SH-SY5Y (cell line): ENCODE data around the gene MYBPC2.

Experiments used
- GATA2 ChIP-seq: IDR thresholded peaks from 2 replicates; pipeline ENCODE4 v1.6.1; 2011; ENCODE audit warnings: mild to moderate bottlenecking, low read depth, low read length
- GATA3 ChIP-seq: IDR thresholded peaks from 2 replicates; pipeline ENCODE4 v1.6.1; 2011; ENCODE audit warnings: low read depth, mild to moderate bottlenecking, low read length, moderate library complexity

MYBPC2 gene

GRCh38 chr19:50432221-50433028, at the start of gene MYBPC2:
Gene MYBPC2, plus strand, starts transcription at chr19:50432892. Its CDS starts 62 bp downstream, at chr19:50432954.
- TF ChIP-seq GATA2 (no peak), GATA3 (no peak)

GRCh38 chr19:50383001-50383851, 49.5 kb upstream of the MYBPC2 start:
- TF ChIP-seq GATA3 (no peak), GATA2 (no peak)

DNA sequence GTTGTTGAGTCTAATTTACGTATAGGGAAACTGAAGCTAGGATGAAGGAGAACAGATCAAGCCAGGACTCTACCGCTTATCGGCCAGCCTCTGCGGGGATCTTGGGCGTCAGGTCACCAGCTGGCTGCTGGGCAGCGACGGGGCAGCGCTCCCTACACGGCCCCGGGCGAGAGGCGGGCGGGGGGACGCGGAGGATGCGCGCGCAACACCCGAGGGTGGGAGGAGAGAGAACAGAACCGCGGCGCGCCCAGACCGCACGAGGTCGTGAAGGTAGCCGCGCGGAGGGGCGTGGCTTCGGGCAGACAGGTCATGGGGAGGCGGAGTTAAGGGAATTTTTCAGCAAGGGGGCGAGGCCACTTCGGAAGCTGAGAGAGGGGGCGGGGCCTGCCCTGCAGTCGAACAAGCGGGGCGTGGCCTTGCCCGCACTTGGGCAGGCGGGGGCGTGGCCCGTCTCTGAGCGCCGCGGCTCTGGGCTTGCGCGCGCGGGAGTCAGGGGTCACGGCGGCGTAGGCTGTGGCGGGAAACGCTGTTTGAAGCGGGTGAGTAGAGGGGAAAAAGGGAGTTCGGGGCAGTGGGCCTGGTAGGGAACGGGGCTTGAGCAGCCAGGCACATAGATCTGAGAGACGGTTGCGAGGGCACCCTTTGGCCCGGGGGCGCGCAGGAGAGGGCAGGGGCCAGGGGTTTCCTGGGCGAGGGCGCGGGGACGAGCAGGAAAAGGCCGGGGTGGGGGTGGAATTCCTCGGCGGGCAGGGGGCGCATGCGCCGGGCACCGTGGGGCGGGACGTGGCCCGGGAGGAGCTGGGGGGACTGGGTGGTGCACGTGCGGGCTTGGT, 48.6 kb upstream of the MYBPC2 start, which contains the start of gene POLD1:
POLD1 (plus strand) TSS at position 496 of the 833 bp plus-strand sequence. CDS start 14,505 bp downstream, outside the sequence.
- TF ChIP-seq GATA2 (no peak), GATA3 (no peak)

DNA sequence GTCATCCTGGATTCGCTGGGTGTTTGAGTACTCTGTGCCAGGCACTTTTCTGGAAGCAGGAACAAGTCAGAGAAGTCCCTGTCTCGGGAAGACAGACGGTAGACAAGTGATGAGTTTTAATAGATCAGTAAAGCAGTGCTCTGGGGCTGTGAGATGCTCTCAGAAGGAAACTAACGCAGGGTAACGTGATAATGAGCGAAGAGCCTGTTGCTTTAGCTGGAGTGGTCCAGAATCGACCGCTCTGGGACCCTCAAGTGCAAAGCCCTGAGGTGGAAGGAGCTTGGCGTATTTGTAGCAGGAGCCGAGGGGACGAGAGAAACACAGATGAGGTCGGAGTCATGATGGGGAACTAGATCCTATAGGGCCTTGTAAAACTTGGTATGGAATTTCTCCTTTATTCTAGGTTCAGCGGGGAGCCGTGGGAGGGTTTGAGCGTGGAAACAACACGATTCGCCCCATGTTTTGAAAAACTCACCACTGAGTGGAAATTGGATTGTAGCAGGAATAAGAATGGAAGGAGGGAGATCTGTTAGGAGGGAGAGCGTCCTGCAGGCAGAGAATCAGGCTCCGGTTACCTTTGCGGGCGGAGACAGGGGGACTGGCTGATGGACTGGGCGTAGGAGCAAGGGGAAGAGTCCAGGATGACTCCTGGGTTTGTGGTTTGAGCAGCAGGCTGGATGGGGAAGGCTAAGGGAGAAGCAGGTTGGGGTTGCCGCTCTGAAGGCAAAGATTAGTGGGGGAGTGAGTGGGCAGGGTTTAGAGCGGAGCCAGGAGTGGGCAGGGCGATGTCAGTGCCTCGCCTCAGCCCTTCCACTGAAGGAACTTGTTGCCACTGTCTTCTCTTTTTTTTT, 47.8 kb upstream of the MYBPC2 start:
- TF ChIP-seq GATA3 (no peak), GATA2 (no peak)

DNA sequence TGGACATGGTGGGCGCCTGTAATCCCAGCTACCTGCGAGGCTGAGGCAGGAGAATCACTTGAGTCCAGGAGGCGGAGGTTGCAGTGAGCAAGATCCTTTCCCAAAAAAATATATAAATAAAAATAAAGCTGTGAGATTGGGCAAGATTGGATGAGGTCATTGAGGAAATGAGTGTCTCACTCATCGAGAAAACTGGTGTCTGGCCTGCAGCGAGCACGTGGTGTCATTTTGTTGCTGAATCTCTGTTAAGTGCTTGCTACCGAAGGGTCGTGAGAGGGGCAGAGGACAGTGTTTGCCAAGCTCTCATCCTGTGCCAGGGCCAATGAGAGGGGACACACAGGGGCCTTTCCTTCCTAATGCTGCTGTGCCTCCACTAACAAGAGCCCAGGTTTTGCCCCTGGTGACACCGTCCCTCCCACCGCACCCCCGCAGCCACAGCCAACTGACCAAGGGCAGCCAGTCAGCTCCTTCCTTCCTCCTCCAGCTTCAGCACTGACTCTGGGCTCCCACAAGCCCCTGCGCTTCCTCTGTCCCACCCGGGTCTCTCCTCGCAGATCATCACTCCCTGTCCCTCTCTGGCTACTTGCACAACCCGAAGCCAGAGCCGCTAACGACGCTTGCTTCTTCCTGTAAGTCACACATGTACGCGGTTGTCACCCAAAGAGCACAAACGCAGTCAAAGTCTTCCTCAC, 45.4 kb upstream of the MYBPC2 start:
- TF ChIP-seq GATA2 (no peak), GATA3 (no peak)

DNA sequence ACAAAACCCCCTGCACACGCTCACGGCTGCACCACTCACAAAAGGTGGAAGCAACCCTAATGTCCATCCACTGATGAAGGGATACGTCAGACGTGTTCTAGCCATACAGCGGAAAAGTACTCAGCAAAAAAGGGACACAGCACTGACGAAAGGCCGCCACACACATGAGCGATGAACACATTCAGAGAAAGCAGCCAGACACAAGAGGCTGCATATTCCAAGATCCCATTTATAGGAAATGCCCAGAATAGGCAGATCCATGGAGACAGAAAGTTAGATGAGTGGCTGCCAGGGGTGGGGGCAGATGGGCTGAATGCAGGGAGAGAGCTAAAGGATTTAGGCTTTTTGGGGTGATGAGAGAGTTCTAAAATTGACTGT, 44.8 kb upstream of the MYBPC2 start:
- TF ChIP-seq GATA3 (no peak), GATA2 (no peak)

GRCh38 chr19:50392759-50393158, 39.9 kb upstream of the MYBPC2 start:
- TF ChIP-seq GATA3 = no peak
- no peak for TF ChIP-seq GATA2

DNA sequence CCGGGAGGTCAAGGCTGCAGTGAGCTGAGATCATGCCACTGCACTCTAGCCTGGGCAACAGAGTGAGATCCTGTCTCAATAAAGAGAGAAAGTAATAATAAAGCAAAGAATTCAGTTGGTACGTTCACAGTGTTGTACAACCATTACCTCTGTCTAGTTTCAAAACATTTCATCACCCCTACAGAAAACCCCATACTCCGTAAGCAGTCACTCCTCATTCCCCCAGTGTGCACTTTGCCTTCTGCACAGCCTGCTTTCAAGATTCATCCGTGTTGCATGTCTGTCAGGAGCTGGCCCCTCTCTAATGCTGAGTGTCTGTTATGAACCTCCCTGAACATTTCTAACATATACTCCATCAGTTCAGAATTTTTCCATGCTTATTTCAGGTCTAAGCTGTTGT, 39.1 kb upstream of the MYBPC2 start:
- TF ChIP-seq GATA2 = no peak
- no peak for TF ChIP-seq GATA3

DNA sequence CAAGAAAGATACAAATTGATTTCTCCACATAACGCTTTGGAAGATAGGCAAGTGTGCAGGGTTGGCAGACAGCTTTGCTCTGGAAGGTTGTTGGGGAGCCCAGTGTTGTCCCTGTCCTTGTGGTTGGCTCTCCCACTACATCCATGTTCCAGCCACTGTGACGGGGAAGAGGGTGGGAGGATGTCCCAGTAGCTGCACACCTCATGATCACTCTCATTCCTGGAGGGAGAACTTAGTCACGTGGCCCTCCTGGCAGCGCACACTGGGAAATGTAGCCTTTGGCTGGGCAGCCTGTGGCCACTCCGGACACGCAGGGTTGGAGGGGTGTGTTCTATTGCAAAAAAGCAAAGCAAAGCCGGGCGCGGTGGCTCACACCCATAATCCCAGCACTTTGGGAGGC, 38.7 kb upstream of the MYBPC2 start:
- TF ChIP-seq GATA2 (no peak), GATA3 (no peak)

DNA sequence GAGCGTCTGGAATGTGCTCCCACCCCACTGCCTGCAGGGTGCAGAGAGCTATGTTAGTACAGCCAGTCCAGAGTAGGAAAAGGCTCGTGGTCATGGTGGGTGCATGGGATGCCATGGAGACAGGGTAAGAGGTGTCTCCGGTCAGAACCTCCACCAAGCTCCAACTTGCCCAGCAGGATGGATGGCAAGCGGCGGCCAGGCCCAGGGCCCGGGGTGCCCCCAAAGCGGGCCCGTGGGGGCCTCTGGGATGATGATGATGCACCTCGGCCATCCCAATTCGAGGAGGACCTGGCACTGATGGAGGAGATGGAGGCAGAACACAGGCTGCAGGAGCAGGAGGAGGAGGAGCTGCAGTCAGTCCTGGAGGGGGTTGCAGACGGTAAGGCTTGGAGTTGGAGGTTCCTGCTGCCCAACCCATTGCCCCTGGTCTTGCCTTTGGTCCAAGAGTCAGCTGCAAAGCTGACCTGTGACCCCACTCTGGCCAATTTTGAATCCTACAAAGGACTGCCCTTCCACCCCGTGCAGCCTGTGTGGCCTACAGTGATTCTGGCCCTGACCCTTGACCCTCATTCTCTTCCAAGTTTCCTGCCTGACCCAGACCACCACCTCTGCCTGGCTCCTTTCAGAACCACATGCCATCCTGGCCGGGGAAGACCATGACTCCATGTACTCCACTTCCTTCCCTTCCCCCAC, 33.9 kb upstream of the MYBPC2 start:
- no peak for TF ChIP-seq GATA3
- no peak for TF ChIP-seq GATA2

GRCh38 chr19:50399368-50399745, 33.3 kb upstream of the MYBPC2 start:
- TF ChIP-seq GATA3 = no peak
- no peak for TF ChIP-seq GATA2

DNA sequence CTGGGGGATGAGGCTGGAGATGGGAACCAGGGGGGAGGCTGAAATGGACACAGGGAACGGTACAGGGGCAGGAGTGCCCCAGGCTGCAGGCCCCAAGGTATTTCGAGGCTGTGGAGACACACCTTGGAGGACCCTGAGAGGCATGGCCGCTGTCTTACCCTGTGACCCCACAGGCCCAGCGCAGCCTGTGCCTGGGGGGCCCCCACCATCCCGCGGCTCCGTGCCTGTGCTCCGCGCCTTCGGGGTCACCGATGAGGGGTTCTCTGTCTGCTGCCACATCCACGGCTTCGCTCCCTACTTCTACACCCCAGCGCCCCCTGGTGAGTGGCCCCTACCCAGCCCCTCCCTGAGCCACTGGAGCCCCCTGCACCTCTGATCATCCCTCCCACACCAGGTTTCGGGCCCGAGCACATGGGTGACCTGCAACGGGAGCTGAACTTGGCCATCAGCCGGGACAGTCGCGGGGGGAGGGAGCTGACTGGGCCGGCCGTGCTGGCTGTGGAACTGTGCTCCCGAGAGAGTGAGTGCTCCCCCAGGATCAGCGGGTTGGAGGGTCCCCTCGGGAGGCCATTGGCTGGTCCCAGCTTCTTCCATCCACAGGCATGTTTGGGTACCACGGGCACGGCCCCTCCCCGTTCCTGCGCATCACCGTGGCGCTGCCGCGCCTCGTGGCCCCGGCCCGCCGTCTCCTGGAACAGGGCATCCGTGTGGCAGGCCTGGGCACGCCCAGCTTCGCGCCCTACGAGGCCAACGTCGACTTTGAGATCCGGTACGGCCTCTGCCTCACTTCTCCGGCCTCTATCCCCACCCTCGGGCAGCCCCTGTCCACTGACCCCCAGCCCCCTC, 30.9 kb upstream of the MYBPC2 start:
- TF ChIP-seq GATA3 (no peak), GATA2 (no peak)
